GM21737 (cell line): ENCODE measurements around the gene ZNF654.

Experiments
- ATAC-seq: cut with Tn5 transposase; IDR thresholded peaks from one replicate; pipeline ENCODE4 v1.9.1; 2021; ENCODE audit warnings: mild to moderate bottlenecking, moderate library complexity; ENCODE audit not compliant: unreplicated experiment

The ZNF654 gene

DNA sequence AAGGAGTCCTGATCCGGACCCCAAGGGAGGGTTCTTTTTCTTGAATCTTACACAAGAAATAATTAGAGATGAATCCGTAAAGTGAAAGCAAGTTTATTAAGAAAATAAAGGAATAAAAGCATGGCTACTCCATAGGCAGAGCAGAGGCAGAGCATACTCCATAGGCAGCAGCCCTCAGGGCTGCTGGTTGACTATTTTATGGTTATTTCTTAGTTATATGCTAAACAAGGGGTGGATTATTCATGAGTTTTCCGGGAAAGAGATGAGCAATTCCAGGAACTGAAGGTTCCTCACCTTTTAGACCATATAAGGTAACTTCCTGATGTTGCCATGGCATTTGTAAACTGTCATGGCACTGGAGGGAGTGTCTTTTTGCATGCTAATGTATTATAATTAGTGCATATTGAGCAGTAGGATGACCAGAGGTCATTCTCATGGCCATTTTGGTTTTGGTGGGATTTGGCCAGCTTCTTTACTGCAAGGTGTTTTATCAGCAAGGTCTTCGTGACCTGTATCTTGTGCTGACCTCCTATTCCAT, 132.9 kb downstream of the ZNF654 start:
- ATAC-seq, result no peak

DNA sequence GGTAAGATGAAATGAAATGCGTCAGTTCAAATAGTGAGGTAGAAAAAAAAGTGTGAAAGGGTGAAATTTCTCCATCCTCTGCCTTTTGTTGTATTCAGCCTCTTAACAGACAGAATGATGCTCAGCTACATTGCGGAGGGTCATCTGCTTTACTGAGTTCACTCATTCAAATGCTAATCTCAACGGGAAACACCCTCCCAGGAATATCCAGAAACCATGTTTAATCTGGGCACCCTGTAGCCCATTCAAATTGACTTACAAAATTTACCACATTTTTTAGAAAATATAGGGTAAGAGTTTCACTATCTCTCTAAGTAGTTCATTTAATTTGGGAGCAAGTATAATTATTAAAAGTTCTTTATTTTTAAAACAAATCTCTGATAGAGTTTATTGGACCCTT, 133.6 kb downstream of the ZNF654 start:
- ATAC-seq, result no peak
